GM12891 (cell line): ENCODE data around the gene NSF.

Experiments used
- DNase-seq: peaks from one replicate; pipeline ENCODE4 v3.0.0; 2011; ENCODE audit warnings: low spot score; ENCODE audit not compliant: insufficient read length
- FAIRE-seq: peaks from 2 replicates; lab custom pipeline; 2011; peaks lifted over from hg19 to GRCh38; lab: Jason Lieb, UNC
- PAX5 ChIP-seq: IDR thresholded peaks from 2 replicates; pipeline ENCODE4 v1.6.1; 2011; ENCODE audit warnings: low read length, moderate library complexity, mild to moderate bottlenecking; ENCODE audit not compliant: insufficient read depth, severe bottlenecking
- POLR2A ChIP-seq: IDR thresholded peaks from 2 replicates; pipeline ENCODE4 v1.6.1; 2011; ENCODE audit warnings: low read depth, low read length, control low read depth
- POLR2AphosphoS5 ChIP-seq: IDR thresholded peaks from 2 replicates; pipeline ENCODE4 v1.6.1; 2011; ENCODE audit warnings: low read depth, low read length, control low read depth
- POU2F2 ChIP-seq: IDR thresholded peaks from 2 replicates; pipeline ENCODE4 v1.6.1; 2011; ENCODE audit warnings: low read depth, mild to moderate bottlenecking, control low read depth, low read length, moderate library complexity
- SPI1 ChIP-seq: IDR thresholded peaks from 2 replicates; pipeline ENCODE4 v1.6.1; 2011; ENCODE audit warnings: low read depth, low read length, control low read depth
- TAF1 ChIP-seq: IDR thresholded peaks from 2 replicates; pipeline ENCODE4 v1.6.1; 2011; ENCODE audit warnings: low read depth, low read length, control low read depth

NSF gene

DNA sequence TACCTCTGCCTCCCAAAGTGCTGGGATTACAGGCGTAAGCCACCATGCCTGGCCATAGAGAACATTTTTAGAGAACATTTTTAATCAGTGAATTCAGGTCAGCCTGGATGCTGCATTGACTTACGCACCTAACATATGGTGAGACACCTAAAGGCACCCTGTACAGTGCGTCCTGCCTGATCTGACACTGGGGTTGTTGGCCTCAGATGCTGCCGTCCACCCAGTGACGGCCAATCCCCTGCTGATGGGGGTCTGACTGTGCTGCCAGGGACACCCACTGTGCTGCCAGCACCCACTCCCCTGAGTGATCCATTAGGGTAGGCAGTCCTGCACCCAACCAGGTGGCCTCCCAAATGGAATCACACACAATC lies 189.5 kb downstream of the NSF start:
- DNase-seq = no peak
- no peak for TF ChIP-seq POU2F2
- no peak for TF ChIP-seq TAF1
- no peak for TF ChIP-seq POLR2AphosphoS5
- TF ChIP-seq POLR2A = no peak
- no peak for TF ChIP-seq SPI1
- TF ChIP-seq PAX5 = no peak
- FAIRE-seq = no peak

- no peak for DNase-seq
- no peak for FAIRE-seq
Measured at GRCh38 chr17:46782250-46782953, 191.9 kb downstream of the NSF start.

DNA sequence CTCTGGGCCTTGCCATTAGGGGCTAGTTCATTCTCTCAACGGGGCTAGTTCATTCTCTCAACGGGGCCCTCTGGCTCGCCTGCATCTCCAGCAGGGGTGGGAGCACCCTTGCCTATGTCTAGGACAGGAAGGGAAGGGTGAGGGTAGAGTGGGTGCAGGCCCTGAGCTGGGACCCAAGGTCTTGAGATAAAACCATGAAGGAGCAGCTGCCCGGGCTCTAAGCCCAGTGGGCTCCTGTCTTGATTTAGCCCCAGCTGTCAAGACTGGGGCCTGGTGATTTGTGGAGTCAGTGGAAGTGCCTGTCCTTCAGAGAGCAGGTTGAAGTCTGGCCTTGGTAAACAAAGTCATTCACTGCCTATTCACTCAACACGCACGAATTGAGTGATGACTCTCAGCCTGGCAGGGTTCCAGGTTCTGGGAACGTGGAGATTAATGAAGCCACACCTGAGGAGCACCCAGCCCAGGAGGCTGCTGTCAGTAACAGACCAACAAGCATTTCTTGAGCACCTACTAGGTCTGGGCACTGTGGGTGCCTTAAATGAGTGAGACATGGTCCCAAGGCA lies 192.6 kb downstream of the NSF start:
- TF ChIP-seq POLR2A (no peak), PAX5 (no peak), POLR2AphosphoS5 (no peak), SPI1 (no peak), POU2F2 (no peak), TAF1 (no peak)
- no peak for FAIRE-seq
- DNase-seq = no peak

More at GRCh38 chr17:46782250-46782953, 191.9 kb downstream of the NSF start:
- TF ChIP-seq SPI1 = no peak
- no peak for TF ChIP-seq POLR2A
- no peak for TF ChIP-seq PAX5
- no peak for TF ChIP-seq POLR2AphosphoS5
- TF ChIP-seq POU2F2 = no peak
- TF ChIP-seq TAF1 = no peak

DNA sequence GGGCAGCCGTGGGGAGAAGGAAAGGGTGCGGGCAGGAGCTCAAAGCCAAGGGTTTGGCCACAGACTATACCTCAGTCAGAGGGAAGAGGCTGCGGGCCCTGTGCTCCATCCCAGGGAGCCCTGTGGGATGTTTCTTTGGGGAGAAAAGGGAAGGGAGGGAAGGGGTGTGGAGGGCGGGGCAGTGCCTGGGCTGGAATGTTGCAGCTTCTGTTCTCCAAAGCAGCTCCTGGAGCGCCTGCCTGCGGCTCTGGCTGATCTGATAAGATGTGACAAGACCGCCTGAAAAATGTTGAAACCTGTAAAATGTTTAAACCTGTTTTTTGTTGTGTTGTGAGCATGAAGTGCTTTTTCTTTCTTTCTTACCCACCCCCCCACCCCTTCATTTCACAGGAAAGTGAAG lies 195.2 kb downstream of the NSF start:
- DNase-seq = no peak
- no peak for FAIRE-seq
- TF ChIP-seq PAX5 (no peak), TAF1 (no peak), POU2F2 (no peak), SPI1 (no peak), POLR2AphosphoS5 (no peak), POLR2A (no peak)

- DNase-seq = no peak
- TF ChIP-seq POU2F2 (no peak), SPI1 (no peak), TAF1 (no peak), PAX5 (no peak), POLR2A (no peak), POLR2AphosphoS5 (no peak)
- no peak for FAIRE-seq
Measured at GRCh38 chr17:46787478-46787877, 197.0 kb downstream of the NSF start.

- no peak for TF ChIP-seq TAF1
- TF ChIP-seq POLR2A = no peak
- TF ChIP-seq POU2F2 = no peak
- no peak for TF ChIP-seq SPI1
- no peak for TF ChIP-seq POLR2AphosphoS5
- TF ChIP-seq PAX5 = no peak
Measured at GRCh38 chr17:46788300-46788699, 197.8 kb downstream of the NSF start.

DNA sequence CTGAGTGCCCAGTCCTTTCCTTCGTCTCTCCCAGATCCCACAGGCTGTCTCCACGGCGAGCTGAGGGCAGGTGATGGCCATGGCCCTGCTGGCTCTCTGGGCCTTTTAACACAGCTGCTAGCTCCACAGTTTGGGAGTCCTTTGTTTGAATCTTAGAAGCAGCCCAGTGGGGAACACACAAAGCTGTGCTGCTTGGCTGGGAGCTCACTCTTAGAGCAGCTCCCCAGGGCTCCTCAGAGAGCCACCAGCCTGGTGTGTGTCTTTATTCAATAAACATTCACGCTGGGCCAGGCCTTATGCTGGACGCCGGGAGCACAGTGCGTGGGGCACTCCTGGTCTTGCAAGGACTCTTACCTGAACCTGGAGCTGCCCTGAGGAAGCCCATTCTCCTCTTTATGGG lies 198.3 kb downstream of the NSF start:
- FAIRE-seq (no peak), DNase-seq (no peak)
- TF ChIP-seq SPI1 (no peak), PAX5 (no peak), TAF1 (no peak), POLR2AphosphoS5 (no peak), POLR2A (no peak), POU2F2 (no peak)

More at GRCh38 chr17:46788300-46788699, 197.8 kb downstream of the NSF start:
- no peak for FAIRE-seq
- DNase-seq = no peak

DNA sequence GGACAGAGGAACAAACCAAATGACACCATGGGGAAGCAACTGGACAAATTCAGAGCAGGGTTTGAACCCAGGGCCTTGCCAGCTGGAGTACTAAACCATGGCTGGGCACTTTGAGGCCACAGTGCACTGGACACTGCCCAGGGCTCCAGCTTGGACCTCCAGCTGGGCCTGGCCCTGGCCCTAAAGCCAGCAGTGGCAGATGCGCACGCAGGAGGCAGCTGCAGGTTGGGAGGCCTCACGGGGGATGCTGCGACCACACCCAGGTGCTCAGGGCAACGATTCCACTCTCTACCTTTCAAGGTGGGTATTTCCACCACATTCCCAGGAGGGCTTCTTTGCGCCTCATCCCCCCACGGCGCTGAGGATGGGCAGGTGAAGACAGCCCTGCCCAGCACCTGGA lies 199.1 kb downstream of the NSF start:
- FAIRE-seq (no peak), DNase-seq (no peak)
- TF ChIP-seq POLR2AphosphoS5 (no peak), TAF1 (no peak), PAX5 (no peak), SPI1 (no peak), POLR2A (no peak), POU2F2 (no peak)

- FAIRE-seq = no peak
- no peak for DNase-seq
- TF ChIP-seq POU2F2 (no peak), POLR2A (no peak), SPI1 (no peak), TAF1 (no peak), PAX5 (no peak)
Measured at GRCh38 chr17:46790216-46790615, 199.7 kb downstream of the NSF start.

DNA sequence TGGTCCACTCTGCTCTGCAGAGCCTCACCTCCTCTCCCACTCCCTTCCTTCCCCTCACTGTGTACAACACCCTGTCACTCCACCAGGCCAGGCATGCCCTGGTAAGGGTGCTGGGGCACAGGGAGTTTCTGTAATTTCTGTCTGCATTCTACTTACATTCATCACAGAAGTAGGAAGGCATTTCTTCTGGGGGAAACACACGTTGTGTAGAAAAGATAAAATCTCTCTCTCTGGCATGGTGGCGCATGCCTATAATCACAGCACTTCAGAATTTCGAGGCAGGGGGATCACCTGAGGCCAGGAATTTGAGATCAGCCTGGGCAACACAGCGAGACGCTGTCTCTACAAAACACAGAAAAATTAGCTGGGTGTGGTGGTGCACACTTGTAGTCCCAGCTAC lies 201.1 kb downstream of the NSF start:
- TF ChIP-seq POLR2AphosphoS5 (no peak), PAX5 (no peak), POU2F2 (no peak), POLR2A (no peak), SPI1 (no peak), TAF1 (no peak)
- DNase-seq (no peak), FAIRE-seq (no peak)
